DND-41 (cell line): ENCODE data around the gene GNAZ.

Experiments
- ATAC-seq: fragments of 200-7000 bp; cut with Tn5 transposase; 3 replicates; pipeline ENCODE4 v1.9.1; 2021; ENCODE audit warnings: low read depth; ENCODE audit not compliant: insufficient read depth
- DNase-seq: peaks from one replicate; pipeline ENCODE4 v3.0.0-alpha.2; 2020
- H2AFZ ChIP-seq: 2 replicates; pipeline ENCODE4 v1.6.0; 2012; ENCODE audit warnings: low read depth, low read length
- H3K27ac ChIP-seq: 2 replicates; pipeline ENCODE4 v1.5.1; 2012; ENCODE audit warnings: low read length, inconsistent platforms
- H3K27me3 ChIP-seq: fragments of 200-600 bp; sonication (generic); 2 replicates; pipeline ENCODE4 v1.6.0; 2012; ENCODE audit warnings: low read length, mild to moderate bottlenecking, inconsistent platforms; ENCODE audit not compliant: insufficient read depth, poor library complexity
- H3K36me3 ChIP-seq: 2 replicates; pipeline ENCODE4 v1.5.1; 2012; ENCODE audit warnings: low read length, inconsistent platforms; ENCODE audit not compliant: insufficient read depth
- H3K4me1 ChIP-seq: 2 replicates; pipeline ENCODE4 v1.5.1; 2012; ENCODE audit warnings: mild to moderate bottlenecking, low read length; ENCODE audit not compliant: insufficient read depth
- H3K4me2 ChIP-seq: 2 replicates; pipeline ENCODE4 v1.6.0; 2012; ENCODE audit warnings: mild to moderate bottlenecking, moderate library complexity, low read length, inconsistent platforms; ENCODE audit not compliant: insufficient read depth
- H3K4me3 ChIP-seq, 2 experiments: fragments of 200-600 bp in 1 of 2; shearing (Covaris generic) in 1 of 2; 2 replicates each; pipeline ENCODE4 v1.5.1; 2012 to 2016; ENCODE audit warnings: inconsistent platforms in 2 of 2, low read length in 2 of 2, mild to moderate bottlenecking in 2 of 2, low read depth in 1 of 2, moderate library complexity in 1 of 2
- H3K79me2 ChIP-seq: 2 replicates; pipeline ENCODE4 v1.6.0; 2012; ENCODE audit warnings: low read length, inconsistent platforms; ENCODE audit not compliant: insufficient read depth
- H3K9ac ChIP-seq: 2 replicates; pipeline ENCODE4 v1.6.0; 2012; ENCODE audit warnings: low read depth, mild to moderate bottlenecking, inconsistent platforms, low read length, moderate library complexity
- H3K9me3 ChIP-seq: 2 replicates; pipeline ENCODE4 v1.5.1; 2012; ENCODE audit warnings: low read length, moderate library complexity, mild to moderate bottlenecking, inconsistent platforms; ENCODE audit not compliant: insufficient read depth, severe bottlenecking
- H4K20me1 ChIP-seq: 2 replicates; pipeline ENCODE4 v1.6.0; 2012; ENCODE audit warnings: low read length; ENCODE audit not compliant: insufficient read depth
- CTCF ChIP-seq: IDR thresholded peaks from 2 replicates; pipeline ENCODE4 v1.5.1; 2012; ENCODE audit warnings: borderline replicate concordance, low read length, moderate library complexity, mild to moderate bottlenecking; ENCODE audit not compliant: poor library complexity, severe bottlenecking; ENCODE audit errors: extremely low read depth
- EZH2 ChIP-seq: IDR thresholded peaks from 3 replicates; pipeline ENCODE4 v1.6.1; 2012; ENCODE audit warnings: borderline replicate concordance, low read depth, mild to moderate bottlenecking, moderate library complexity, low read length, inconsistent platforms; ENCODE audit not compliant: severe bottlenecking

GNAZ gene

GRCh38 chr22:23169043-23169406, 98.7 kb downstream of the GNAZ start:
- H3K9ac ChIP-seq: no peak overlapping the region
- no peaks in the 10 kb centered on the region for H3K4me1 ChIP-seq
- no peaks in the 10 kb centered on the region for H3K79me2 ChIP-seq
- H3K4me3 ChIP-seq: no peak overlapping the region
- no peaks in the 10 kb centered on the region for H3K36me3 ChIP-seq
- TF ChIP-seq EZH2 (no peak), CTCF (no peak)
- H2AFZ ChIP-seq: no peak overlapping the region
- peaks cover 4% of the 10 kb centered on the region; the same call in 1 of the 2 replicates for H4K20me1 ChIP-seq
- H3K9me3 ChIP-seq: no peaks in the 10 kb centered on the region
- no peaks in the 10 kb centered on the region for H3K27me3 ChIP-seq
- no peak for ATAC-seq
- H3K4me2 ChIP-seq: no peak overlapping the region
- H3K27ac ChIP-seq: no peak overlapping the region
- DNase-seq: no peak
